ENCODE data around the gene IGFLR1.

Gene IGFLR1

DNA sequence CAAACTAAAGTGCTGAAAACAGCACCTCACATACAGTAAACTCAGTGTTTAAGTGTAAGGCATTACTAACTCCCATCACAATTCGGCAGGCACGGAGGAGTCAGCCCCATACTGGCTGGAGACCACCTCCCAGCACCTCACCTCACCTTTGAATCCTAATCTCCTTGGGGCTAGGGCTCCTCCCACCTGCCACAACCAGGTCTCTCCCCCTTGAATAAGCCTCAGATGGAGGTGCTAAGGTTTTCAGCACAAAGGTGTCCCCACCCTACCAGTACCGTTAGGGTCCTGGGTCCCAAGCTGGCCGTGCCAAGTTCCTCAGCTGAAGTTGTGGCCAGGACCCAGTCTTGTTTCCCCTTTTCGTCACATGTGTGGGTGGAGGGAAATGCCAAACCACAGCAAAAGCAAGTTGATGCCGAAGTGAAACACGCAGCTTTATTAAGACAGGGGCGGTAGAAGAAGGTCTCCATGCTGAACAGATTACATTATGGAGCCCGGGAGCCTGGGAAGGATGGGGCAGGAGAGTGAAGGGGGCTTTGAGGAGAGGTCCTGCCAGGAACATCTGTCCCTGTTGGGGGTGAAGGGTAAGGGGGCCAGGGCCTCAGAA, at the start of gene IGFLR1:
TSS of gene IGFLR1 (minus strand) at position 332 of the 604 bp plus-strand sequence. CDS start 1,272 bp downstream, outside the sequence.
- peak; percentile 58 for DNase-seq (ENCODE audit: low spot score)

- DNase-seq (ENCODE audit: low spot score) = no peak
These were observed 49.6 kb upstream of the IGFLR1 start for GRCh38 chr19:35791814-35792279.

GRCh38 chr19:35790981-35791813, 48.9 kb upstream of the IGFLR1 start:
- DNase-seq (ENCODE audit: low spot score) = peak; percentile 63

DNA sequence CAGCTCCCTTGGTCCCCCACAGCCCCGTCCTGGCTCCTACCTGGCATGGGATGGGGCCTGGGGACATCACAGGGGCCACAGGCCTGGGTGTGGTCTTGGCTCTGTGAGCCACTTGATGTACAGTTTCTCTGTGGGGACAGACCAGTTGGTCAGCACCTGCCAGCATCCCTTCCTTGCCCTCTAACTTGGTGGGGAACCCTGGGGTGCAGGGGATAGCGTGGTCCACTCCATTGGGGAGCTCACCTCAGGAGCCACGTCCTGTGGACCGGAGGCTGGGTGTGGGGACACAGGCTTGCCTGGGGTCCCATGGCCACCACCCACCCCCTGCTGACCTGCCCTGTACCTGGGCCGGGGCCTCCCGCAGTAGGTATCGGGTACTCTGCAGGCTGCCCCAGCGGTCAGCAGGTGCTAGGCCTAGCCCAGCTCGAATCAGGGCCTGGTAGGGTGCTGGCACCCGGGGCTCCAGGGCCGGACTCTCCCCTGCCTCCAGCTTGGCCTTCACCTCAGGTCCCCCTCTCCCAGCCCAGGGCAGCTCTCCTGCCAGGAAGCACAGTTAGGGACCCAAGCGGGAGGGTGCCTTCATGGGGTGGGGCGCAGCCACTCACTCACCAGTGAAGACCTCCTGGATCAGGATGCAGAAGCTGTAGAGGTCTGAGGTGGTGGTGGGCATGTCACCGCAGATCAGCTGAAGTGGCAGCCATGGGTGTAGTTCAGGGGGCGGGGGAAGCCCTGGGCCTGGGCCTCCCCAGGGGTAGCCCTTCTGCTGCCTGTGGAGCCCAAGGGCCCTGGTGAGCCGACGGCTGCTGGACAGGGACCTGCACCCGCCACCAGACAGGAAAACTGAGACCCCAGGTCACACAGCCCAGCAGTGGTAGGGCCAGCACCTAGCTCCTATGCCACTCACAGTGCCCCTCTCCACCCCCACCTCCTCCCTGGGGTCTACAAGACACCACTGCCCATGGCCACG, 48.0 kb upstream of the IGFLR1 start:
- no peak for DNase-seq (ENCODE audit: low spot score)

- no peak for DNase-seq (ENCODE audit: low spot score)
These were observed 47.1 kb upstream of the IGFLR1 start for GRCh38 chr19:35789195-35789977.

DNA sequence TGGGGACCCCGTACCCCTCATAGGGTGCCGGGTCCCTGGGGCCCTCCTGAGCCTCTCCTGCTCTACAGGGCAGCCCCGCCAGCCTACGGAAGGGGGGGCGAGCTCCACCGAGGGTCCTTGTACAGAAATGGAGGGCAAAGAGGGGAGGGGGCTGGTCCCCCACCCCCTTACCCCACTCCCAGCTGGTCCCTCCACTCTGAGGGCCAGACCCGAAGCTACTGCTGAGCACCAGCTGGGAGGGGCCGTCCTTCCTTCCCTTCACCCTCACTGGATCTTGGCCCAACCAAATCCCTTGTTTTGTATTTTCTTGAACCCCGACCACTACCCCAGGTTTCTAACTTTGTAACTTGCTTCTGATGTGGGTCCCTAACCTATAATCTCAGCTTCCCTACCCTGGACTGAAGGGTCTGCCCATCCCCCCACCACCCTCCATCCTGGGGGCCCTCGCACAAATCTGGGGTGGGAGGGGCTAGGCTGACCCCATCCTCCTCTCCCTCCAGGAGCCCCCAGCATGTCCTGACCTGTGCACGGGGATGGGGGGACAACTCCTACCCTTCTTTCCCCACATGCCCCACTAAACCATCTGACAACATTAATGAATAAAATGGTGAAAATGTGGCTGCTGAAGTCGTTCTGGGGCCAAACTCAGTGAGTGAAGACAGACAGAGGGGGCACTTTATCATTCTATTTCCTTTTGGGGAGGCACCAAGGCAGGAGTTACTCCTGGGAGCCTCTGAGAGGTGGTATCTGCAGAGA, 46.1 kb upstream of the IGFLR1 start:
- no peak for DNase-seq (ENCODE audit: low spot score)

GRCh38 chr19:35787227-35787799, 45.1 kb upstream of the IGFLR1 start:
- no peak for DNase-seq (ENCODE audit: low spot score)

- no peak for DNase-seq (ENCODE audit: low spot score)
These were observed 44.3 kb upstream of the IGFLR1 start for GRCh38 chr19:35786299-35787160.

- DNase-seq (ENCODE audit: low spot score) = no peak
These were observed 43.0 kb upstream of the IGFLR1 start for GRCh38 chr19:35785339-35785627.

- no peak for DNase-seq (ENCODE audit: low spot score)
These were observed 42.5 kb upstream of the IGFLR1 start for GRCh38 chr19:35784503-35785338.

GRCh38 chr19:35783469-35784434, 41.5 kb upstream of the IGFLR1 start:
- no peak for DNase-seq (ENCODE audit: low spot score)

GRCh38 chr19:35782589-35782988, 40.3 kb upstream of the IGFLR1 start:
- DNase-seq (ENCODE audit: low spot score) = no peak

- DNase-seq (ENCODE audit: low spot score) = no peak
These were observed 39.4 kb upstream of the IGFLR1 start for GRCh38 chr19:35781650-35782049.

DNA sequence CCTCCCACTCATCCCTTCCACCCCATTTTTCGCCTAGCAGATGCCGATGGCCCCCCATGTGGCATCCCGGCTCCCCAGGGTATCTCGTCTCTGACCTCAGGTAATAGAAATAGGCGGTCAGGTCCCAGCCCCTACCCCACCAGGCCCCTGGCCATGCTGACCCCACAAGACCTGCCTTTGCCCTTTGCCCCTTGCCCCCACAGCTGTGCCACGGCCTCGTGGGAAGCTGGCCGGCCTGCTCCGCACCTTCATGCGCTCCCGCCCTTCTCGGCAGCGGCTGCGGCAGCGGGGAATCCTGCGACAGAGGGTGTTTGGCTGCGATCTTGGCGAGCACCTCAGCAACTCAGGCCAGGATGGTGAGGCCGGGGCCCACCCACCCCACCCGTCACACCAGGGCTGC, 38.5 kb upstream of the IGFLR1 start:
- DNase-seq (ENCODE audit: low spot score) = no peak

DNA sequence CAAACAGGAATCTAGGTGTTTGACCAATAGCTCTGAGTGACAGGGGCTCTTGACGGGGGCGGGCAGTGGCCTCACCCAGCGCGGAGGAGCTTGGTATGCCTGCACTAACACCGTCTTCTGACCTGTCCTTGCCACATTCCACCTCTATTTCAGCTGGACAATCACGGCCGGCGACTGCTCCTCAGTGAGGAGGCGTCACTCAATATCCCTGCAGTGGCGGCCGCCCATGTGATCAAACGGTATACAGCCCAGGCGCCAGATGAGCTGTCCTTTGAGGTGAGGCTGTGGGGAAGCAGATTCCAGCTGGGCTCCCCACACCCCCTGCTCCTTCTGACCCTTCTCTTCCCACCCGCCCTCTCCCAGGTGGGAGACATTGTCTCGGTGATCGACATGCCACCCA, 37.8 kb upstream of the IGFLR1 start:
- DNase-seq (ENCODE audit: low spot score) = no peak

DNA sequence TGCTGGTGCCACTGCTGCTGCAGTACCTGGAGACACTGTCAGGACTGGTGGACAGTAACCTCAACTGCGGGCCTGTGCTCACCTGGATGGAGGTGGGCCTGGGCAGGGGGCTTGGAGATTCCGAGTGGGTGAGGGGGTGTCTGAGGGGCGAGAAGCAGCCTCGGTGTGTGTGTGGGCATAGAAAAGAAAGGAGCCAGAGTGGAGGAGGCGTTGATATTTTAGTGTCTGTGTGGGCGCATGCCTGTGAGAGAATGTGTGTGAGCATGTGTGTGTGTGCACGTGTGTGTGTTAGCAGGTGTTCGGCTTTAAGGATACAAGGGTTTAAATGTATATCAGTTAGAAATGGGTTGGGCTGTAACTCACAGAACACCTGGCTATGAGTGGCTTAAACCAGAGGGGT, 36.8 kb upstream of the IGFLR1 start:
- no peak for DNase-seq (ENCODE audit: low spot score)

DNA sequence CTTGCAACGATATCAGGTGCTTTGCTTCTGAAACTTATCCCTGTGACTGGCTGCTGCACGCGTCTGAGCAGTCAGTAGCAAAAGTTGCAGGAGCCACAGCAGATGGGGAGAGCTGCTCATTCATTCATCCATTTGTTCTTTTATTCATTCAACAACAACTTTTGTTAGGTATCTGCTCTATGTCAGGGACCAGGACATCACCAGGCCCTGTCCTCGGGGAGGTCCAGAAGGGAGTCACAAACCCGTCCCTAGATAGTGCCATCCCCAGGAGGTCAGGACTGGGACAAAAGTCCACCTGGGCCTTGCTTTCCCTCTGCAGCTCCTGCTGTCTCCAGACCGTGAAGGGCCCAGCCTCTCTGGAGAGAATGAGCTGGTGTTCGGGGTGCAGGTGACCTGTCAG, 35.7 kb upstream of the IGFLR1 start:
- no peak for DNase-seq (ENCODE audit: low spot score)

Data from germinal center (tissue), 1 donor.